ENCODE results near the gene LCN12.

LCN12 gene

DNA sequence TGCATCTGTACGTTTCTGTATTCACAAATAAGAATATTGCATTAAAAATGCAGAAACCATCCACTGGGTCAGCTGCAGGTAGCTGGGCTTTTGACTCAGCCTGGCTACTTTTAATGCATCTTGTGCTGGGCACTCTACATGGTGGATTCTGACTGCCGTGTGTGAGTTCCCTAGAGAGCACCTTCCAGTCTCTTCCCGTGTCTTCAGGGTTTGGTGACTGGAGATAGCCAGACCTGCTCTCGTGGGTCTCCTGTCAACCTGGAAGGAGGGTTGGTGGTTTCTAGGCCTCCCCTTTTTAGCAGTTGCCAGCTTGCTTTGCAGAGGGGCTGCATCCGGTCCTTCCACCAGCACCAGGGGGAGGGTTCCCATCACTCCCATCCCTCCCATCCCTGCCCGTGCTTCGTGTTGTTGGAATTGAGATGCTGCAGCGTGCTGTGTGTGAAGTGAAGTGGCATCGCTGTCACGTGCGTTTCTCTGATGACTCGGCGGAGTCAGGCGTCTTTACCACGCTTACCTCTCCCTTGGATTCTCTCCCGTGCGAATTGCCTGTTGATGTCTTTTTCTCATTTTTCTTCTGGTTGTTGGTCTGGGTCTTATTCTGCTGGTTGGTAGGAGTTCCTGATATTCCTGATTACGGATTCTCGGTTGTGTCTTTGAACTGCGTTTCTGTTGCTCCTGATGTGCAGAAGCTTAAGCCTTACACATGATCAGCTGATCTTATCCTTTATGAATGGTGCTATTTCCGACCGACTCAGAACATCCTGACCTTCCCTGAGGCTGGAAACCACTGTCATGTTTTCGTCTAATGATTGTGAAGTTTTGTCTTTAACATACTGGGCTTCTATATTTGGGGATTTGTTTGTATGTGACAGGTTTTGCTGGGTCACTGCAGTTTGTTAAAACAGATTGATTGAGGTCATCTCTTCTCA, 24.5 kb upstream of the LCN12 start:
- DNase-seq: no peak

GRCh38 chr9:136928591-136928990, 23.5 kb upstream of the LCN12 start:
- no peak for DNase-seq

DNA sequence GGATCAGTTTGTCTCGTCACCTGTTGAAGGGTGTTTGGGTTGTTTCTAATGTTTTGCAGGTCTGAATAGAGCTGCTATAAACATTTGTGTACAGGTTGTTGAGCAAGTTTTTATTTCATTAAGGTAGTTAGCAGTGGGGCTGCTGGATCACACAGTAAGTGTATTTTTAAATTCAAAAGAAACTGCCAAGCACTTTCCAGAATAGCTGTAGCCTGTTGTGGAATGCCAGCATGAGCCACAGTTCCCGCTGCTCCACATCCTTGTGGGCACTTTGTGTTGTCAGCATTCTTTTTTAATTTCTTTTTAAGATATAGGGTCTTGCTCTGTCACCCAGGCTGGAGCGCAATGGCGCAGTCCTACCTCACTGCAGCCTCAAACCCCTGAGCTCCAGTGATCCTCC, 22.1 kb upstream of the LCN12 start:
- DNase-seq: no peak

DNA sequence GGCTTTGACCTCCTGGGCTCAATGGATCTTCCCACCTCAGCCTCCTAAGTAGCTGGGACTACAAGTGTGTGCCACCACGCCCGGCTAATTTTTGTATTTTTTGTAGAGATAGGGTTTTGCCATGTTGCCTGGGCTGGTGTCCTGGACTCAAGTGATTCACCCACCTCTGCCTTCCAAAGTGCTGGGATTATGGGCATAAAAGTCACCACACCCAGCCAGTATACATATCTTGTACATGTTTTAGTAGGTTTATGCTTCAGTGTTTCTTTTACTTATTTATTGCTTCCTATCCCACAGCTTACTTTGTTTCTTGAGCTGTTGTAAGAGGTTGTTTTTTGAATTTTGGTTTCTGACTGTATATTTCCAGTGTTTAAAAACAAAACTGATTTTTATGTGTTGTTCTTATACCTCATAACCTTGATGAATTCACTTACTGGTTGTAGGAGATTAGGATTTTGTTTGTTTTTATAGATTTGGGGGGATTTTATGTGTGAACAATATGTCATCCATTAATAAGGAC, 20.4 kb upstream of the LCN12 start:
- no peak for DNase-seq

GRCh38 chr9:136934277-136934676, 17.8 kb upstream of the LCN12 start:
- DNase-seq: no peak

DNA sequence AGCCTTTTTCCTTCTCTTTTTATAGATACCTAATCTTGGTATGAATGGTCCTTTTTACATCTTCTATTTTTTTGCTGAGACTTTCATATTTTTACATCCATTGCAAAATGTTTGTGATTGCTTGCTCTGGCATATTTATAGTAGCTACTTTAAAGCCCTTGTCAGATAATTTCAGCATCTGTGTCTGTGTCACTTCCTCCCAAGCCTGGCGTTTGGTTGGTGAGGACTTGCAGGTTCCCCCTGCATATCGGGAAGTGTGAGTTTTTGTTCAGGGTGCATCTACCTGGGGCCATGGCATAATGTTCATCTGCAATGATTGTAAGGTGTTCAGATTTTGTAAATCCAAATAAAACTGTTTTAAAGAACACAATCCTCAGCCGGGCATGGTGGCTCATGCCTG, 16.4 kb upstream of the LCN12 start:
- no peak for DNase-seq

- no peak for DNase-seq
Measured at GRCh38 chr9:136936645-136937170, 15.4 kb upstream of the LCN12 start.

- no peak for DNase-seq
Measured at GRCh38 chr9:136937186-136938001, 14.7 kb upstream of the LCN12 start.

GRCh38 chr9:136939431-136939995, 12.6 kb upstream of the LCN12 start:
- DNase-seq: no peak

DNA sequence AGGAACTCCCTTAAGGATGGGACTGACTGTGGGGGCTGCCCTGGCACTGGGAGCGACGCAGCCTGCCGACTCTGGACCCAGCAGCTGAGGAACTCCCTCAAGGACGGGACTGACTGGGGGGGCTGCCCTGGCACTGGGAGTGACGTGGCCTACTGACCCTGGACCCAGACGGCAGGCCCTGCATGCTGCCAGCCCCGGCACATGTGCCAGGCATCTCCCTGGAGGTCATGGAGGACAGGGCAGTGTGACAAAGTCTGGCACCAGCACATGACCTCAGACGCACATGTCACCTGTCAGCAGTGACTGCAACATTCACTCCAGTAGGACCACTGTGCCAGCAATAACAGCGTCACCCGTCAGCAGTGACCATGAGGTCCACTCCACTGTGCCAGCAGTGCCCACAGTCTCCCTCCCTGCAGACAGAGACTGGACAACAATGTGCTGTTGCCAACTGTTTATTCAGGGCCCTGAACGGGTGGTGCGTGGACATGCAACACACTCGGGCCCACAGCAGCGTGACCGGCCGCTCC, 12.0 kb upstream of the LCN12 start:
- no peak for DNase-seq

GRCh38 chr9:136940526-136941230, 11.4 kb upstream of the LCN12 start:
- no peak for DNase-seq

GRCh38 chr9:136941231-136942111, 10.6 kb upstream of the LCN12 start:
- no peak for DNase-seq

DNA sequence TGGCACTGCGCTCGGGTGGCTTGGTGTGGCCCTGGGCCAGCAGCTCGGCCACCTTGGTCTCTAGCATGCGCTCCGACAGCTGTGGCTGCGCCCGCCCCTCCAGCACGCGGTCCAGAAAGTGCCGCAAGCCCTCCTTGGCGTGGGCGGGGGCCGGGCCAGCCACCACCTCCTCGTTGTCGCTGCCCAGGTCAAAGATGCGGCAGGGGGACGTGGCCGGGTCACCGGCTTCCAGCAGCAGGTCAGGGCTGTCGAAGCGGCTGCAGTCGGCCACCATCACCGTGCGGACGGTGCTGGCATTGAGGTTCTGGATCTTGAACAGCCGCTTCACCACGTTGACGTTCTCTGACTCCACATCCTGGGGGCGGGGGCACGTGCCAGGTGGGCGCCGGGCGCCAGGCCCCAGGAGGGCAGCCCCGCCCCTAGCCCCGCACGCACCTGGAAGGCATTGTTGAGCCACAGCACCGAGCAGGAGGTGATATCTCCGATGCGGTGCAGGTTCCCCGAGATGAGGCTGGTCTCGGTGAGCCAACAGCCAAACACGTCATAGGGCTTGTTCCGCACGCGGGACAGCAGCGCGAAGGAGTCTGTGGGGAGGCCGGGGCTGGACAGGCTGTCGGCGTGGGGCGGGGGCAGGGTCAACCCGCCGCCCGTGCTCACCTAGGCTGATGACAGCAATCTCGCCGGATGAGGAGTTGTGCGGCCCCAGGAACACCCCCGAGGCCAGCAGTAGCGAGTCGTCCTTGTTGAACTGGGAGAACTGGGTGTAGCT, 9.8 kb upstream of the LCN12 start:
- DNase-seq: no peak

DNA sequence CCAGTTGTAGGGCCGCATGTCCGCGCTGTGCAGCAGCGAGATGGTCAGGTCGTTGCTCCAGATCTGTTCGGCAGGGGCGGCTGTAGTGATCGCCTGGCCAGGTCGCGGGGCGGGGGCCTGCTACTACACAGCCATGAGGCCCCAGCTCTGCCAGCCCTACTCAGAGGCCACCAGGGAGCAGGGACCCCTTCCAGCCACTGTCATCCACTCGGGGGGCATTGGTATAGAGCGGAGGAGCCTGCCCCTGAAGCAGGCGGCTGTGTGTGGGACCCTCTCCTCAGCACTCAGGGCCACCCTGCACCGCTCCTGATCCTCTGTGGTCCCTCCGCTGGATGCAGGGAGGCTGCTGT, 9.2 kb upstream of the LCN12 start:
- DNase-seq: no peak

GRCh38 chr9:136943291-136944211, 8.5 kb upstream of the LCN12 start:
- DNase-seq: no peak

- DNase-seq: peak; percentile 57
Measured at GRCh38 chr9:136944212-136944518, 7.9 kb upstream of the LCN12 start.

GRCh38 chr9:136944519-136945332, 7.3 kb upstream of the LCN12 start, which contains the start of the genes C8G and FBXW5:
Gene C8G (plus strand): TSS chr9:136945243. CDS start chr9:136945321, 78 bp downstream.
Gene FBXW5 (minus strand): TSS chr9:136944738. CDS start chr9:136944083, 655 bp downstream.
- peak; percentile 95 for DNase-seq

Data from activated gamma-delta T cell (primary cell).